ENCODE results near the gene IFT122. TPM values are rescaled to one million over a fixed set of nuclear protein-coding genes. Genes with fewer than 3 reads are reported as not detected.
"Not testable (repeated sequence)": the region's sequence is repeated elsewhere in the genome, so short reads cannot be mapped to it uniquely, and the experiment has no call there.

Gene IFT122
- total RNA-seq, 2 experiments from 2014 or later, result 21.6 to 37.0 TPM

DNA sequence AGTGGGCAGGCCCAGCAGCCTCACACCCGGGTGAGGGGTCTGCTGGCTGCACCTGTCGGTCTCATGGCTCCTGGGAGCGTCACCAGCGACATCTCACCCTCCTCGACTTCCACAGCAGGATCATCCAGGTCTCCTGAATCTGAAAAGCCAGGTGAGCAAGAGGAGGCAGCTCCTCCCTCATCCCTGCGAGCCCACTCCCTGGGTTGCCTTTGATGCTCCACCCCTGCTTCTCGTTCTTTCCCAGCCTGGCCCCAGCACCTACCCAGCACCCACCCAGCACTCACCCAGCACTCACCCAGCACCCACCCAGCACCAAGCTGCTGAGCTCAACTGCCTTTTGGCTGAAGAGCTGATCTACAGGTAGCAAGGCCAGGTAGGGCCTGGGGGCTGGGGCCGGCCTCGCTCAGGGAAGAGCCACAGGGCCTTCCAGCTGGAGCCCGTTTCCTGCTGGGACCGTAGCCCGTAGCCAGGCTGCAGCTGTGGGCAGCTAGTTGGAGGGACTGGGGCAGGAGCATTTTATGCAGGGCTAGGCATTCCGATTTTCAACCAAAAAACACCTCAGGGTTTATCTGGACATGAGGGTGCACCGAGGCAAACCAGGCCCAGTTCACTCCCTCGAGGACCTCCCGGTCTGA is 103.2 kb downstream of the IFT122 start, which contains the start of gene H1-8:
Gene H1-8, plus strand, starts transcription at position 20 of the 635 bp plus-strand sequence. Its CDS starts 44 bp downstream, at position 64.
- POLR2A ChIA-PET, result no interaction called here
- no peak within 1 kb of the TSS for H3K4me3 ChIP-seq (ENCODE audit: low read depth, low read length, poor library complexity, severe bottlenecking)
- H3K36me3 ChIP-seq (ENCODE audit: insufficient read depth, low read length), result no peaks in the 10 kb centered on the region
- no TSS peak for BruUV-seq (replicated peaks)
- H3K4me1 ChIP-seq (ENCODE audit: insufficient read depth, low read length, poor library complexity, severe bottlenecking), result no peaks in the 10 kb centered on the region
- no peak within 1 kb of the TSS for H3K4me2 ChIP-seq (ENCODE audit: low read length)
- no peaks in the 10 kb centered on the region for H4K20me1 ChIP-seq (ENCODE audit: insufficient read depth, low read length)
- H3K27ac ChIP-seq (ENCODE audit: low read depth, low read length, poor library complexity, severe bottlenecking), result no peak within 1 kb of the TSS
- no peak for DNase-seq (ENCODE audit: low spot score)
- H2AFZ ChIP-seq (ENCODE audit: low read length), result no peak within 1 kb of the TSS
- no peaks in the 10 kb centered on the region for H3K79me2 ChIP-seq (ENCODE audit: insufficient read depth, low read depth, low read length)
- H3K9me2 ChIP-seq (ENCODE audit: insufficient read depth, low read length), result no peaks in the 10 kb centered on the region
- intact Hi-C loops (cut with micrococcal nuclease; ENCODE audit: unreplicated experiment), result no loop called here
- no peaks in the 10 kb centered on the region for H3K9me3 ChIP-seq (ENCODE audit: low read length)
- TF ChIP-seq, protein P1, sequence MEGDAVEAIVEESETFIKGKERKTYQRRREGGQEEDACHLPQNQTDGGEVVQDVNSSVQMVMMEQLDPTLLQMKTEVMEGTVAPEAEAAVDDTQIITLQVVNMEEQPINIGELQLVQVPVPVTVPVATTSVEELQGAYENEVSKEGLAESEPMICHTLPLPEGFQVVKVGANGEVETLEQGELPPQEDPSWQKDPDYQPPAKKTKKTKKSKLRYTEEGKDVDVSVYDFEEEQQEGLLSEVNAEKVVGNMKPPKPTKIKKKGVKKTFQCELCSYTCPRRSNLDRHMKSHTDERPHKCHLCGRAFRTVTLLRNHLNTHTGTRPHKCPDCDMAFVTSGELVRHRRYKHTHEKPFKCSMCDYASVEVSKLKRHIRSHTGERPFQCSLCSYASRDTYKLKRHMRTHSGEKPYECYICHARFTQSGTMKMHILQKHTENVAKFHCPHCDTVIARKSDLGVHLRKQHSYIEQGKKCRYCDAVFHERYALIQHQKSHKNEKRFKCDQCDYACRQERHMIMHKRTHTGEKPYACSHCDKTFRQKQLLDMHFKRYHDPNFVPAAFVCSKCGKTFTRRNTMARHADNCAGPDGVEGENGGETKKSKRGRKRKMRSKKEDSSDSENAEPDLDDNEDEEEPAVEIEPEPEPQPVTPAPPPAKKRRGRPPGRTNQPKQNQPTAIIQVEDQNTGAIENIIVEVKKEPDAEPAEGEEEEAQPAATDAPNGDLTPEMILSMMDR (conservative IDR thresholded peaks at IDR 0.05; ENCODE audit: low read length), result no peak
- no peak for TF ChIP-seq EZH2phosphoT487 (IDR thresholded peaks at IDR 0.05; ENCODE audit: borderline replicate concordance, low read depth, low read length)
- CTCF ChIA-PET (ENCODE audit: unreplicated experiment), result no interaction called here

DNA sequence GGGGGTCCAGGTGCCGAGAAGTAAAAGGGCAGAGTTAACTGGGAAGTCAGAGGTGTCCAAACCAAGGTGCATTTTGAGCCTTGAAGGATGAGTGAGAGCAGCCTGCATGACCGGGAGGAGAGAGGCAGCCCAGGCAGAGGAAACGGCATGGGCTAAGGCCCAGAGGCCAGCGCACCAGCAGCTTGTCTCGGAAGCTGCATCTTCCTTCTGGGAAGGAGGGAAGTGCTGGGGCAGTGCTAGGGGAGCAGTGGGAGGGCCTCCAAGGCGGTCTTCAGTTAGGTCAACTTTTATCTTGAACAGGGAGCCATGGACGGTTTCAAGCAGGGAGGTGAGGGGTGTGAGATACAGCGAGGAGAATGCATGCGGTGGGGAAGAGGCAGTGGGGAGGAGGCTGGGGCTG is 104.0 kb downstream of the IFT122 start:
- Histone ChIP-seq H3K4me3 (ENCODE audit: low read depth, low read length, poor library complexity, severe bottlenecking) (no peak overlapping the region), H3K27ac (ENCODE audit: low read depth, low read length, poor library complexity, severe bottlenecking) (no peak overlapping the region), H3K79me2 (ENCODE audit: insufficient read depth, low read depth, low read length) (no peaks in the 10 kb centered on the region), H4K20me1 (ENCODE audit: insufficient read depth, low read length) (no peaks in the 10 kb centered on the region), H3K4me2 (ENCODE audit: low read length) (no peak overlapping the region), H3K9me2 (ENCODE audit: insufficient read depth, low read length) (no peaks in the 10 kb centered on the region), H2AFZ (ENCODE audit: low read length) (no peak overlapping the region), H3K4me1 (ENCODE audit: insufficient read depth, low read length, poor library complexity, severe bottlenecking) (no peaks in the 10 kb centered on the region), H3K36me3 (ENCODE audit: insufficient read depth, low read length) (no peaks in the 10 kb centered on the region), H3K9me3 (ENCODE audit: low read length) (no peaks in the 10 kb centered on the region)
- ChIA-PET POLR2A (interaction anchor here (0.6 kb wide), 1 partner anchor 172 kb away, joined by 3 read pairs; no protein-coding TSS in a partner anchor), CTCF (ENCODE audit: unreplicated experiment) (no interaction called here)
- intact Hi-C loops (cut with micrococcal nuclease; ENCODE audit: unreplicated experiment), result no loop called here
- no peak for TF ChIP-seq EZH2phosphoT487 (IDR thresholded peaks at IDR 0.05; ENCODE audit: borderline replicate concordance, low read depth, low read length)
- TF ChIP-seq, protein P1 (conservative IDR thresholded peaks at IDR 0.05; ENCODE audit: low read length), result no peak
- no peak for DNase-seq (ENCODE audit: low spot score)
- BruUV-seq (replicated peaks), result no TSS peak

DNA sequence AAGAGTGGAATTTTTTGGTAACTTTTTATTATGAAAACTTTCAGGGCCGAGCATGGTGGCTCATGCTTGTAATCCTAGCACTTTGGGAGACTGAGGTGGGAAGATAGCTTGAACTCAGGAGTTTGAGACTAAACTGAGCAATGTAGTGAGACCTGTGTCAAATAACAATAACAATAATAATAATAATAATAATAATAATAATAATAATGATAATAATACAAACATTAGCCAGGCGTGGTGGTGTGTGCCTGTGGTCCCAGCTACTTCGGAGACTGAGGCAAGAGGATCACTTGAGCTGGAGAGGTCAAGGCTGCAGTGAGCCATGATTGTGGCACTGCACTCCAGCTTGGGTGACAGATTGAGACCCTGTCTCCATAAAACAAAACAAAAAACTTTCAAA is 105.9 kb downstream of the IFT122 start:
- intact Hi-C loops (cut with micrococcal nuclease; ENCODE audit: unreplicated experiment), result not testable (repeated sequence)
- POLR2A ChIA-PET, result interaction anchor here (0.7 kb wide), 1 partner anchor 9 kb away, joined by 3 read pairs; no protein-coding TSS in a partner anchor

More for the DNA sequence above, 105.9 kb downstream of the IFT122 start:
- CTCF ChIA-PET (ENCODE audit: unreplicated experiment); H3K27ac ChIP-seq (ENCODE audit: low read depth, low read length, poor library complexity, severe bottlenecking); DNase-seq (ENCODE audit: low spot score); H3K36me3 ChIP-seq (ENCODE audit: insufficient read depth, low read length); H3K4me3 ChIP-seq (ENCODE audit: low read depth, low read length, poor library complexity, severe bottlenecking); H3K9me2 ChIP-seq (ENCODE audit: insufficient read depth, low read length); H3K4me1 ChIP-seq (ENCODE audit: insufficient read depth, low read length, poor library complexity, severe bottlenecking); BruUV-seq (replicated peaks); H2AFZ ChIP-seq (ENCODE audit: low read length); H3K79me2 ChIP-seq (ENCODE audit: insufficient read depth, low read depth, low read length); H4K20me1 ChIP-seq (ENCODE audit: insufficient read depth, low read length); H3K4me2 ChIP-seq (ENCODE audit: low read length); H3K9me3 ChIP-seq (ENCODE audit: low read length): not testable (repeated sequence)
